Panc1 (cell line): ENCODE data around the gene C1QTNF12. TPM values are rescaled to one million over a fixed set of nuclear protein-coding genes. Genes with fewer than 3 reads are reported as not detected.

Source experiments
- ATAC-seq: fragments of 200-7000 bp; cut with Tn5 transposase; 2 replicates; pipeline ENCODE4 v1.9.1; 2020; ENCODE audit warnings: mild to moderate bottlenecking, moderate library complexity
- BruUV-seq: library from RNA; stranded (reverse); fragments of 400-500 nt; replicated peaks from 2 replicates; lab custom pipeline; 2021; lab: Mats Ljungman, UMichigan
- CTCF ChIA-PET: fragments of 300-600 bp; sonication (Branson Sonifier 250); formaldehyde crosslinking; loops from one replicate; lab custom pipeline; 2022; ENCODE audit warnings: antibody characterized with exemption; lab: Charles Lee
- POLR2A ChIA-PET: fragments of 300-600 bp; sonication (Branson Sonifier 250); formaldehyde crosslinking; loops from one replicate; lab custom pipeline; 2022; ENCODE audit warnings: antibody characterized with exemption; lab: Charles Lee
- DNase-seq: peaks from one replicate; pipeline ENCODE4 v3.0.0-alpha.2; 2010; ENCODE audit warnings: low read depth, low spot score
- H3K27ac ChIP-seq: 2 replicates; pipeline ENCODE4 v1.5.1; 2011; ENCODE audit warnings: mild to moderate bottlenecking, low read length, inconsistent platforms
- H3K27me3 ChIP-seq: fragments of 200-500 bp; sonication (Bioruptor generic); 2 replicates; pipeline ENCODE4 v1.6.0; 2014; ENCODE audit warnings: low read length, inconsistent platforms; ENCODE audit not compliant: control insufficient read depth, insufficient read depth
- H3K36me3 ChIP-seq: fragments of 200-500 bp; sonication (Bioruptor generic); 2 replicates; pipeline ENCODE4 v1.5.1; 2014; ENCODE audit warnings: inconsistent platforms, mild to moderate bottlenecking, low read length, moderate library complexity; ENCODE audit not compliant: control insufficient read depth, insufficient read depth
- H3K4me1 ChIP-seq: 2 replicates; pipeline ENCODE4 v1.5.1; 2011; ENCODE audit warnings: inconsistent platforms, mild to moderate bottlenecking, low read length, moderate library complexity; ENCODE audit not compliant: control insufficient read depth, insufficient read depth
- H3K4me3 ChIP-seq, 2 experiments: 2 replicates each; pipeline ENCODE4 v1.5.1; 2011 to 2012; ENCODE audit warnings: low read depth in 2 of 2, low read length in 2 of 2, mild to moderate bottlenecking in 2 of 2, inconsistent platforms in 1 of 2, moderate library complexity in 1 of 2
- H3K9me3 ChIP-seq: fragments of 200-500 bp; sonication (Bioruptor generic); 2 replicates; pipeline ENCODE4 v1.5.1; 2014; ENCODE audit warnings: low read depth, mild to moderate bottlenecking, inconsistent platforms, low read length, moderate library complexity; ENCODE audit not compliant: control insufficient read depth, insufficient read depth
- CTCF ChIP-seq: fragments of 450-650 bp; IDR thresholded peaks from 2 replicates; pipeline ENCODE4 v1.5.1; 2017; ENCODE audit warnings: mild to moderate bottlenecking
- POLR2AphosphoS5 ChIP-seq: IDR thresholded peaks from 2 replicates; pipeline ENCODE4 v1.6.1; 2012; ENCODE audit warnings: mild to moderate bottlenecking, low read depth, low read length, moderate library complexity
- REST ChIP-seq, 2 experiments: IDR thresholded peaks; 2 replicates each; pipeline ENCODE4 v1.6.1; 2011 to 2012; ENCODE audit warnings: low read depth in 2 of 2, control low read depth in 1 of 2, low read length in 1 of 2, mild to moderate bottlenecking in 1 of 2, moderate library complexity in 1 of 2; ENCODE audit not compliant: insufficient read depth in 1 of 2
- SIN3A ChIP-seq: IDR thresholded peaks from 2 replicates; pipeline ENCODE4 v1.6.1; 2012; ENCODE audit warnings: low read depth, mild to moderate bottlenecking, low read length, moderate library complexity, borderline replicate concordance; ENCODE audit not compliant: insufficient read depth
- TCF7L2 ChIP-seq: IDR thresholded peaks from 2 replicates; pipeline ENCODE4 v1.6.1; 2011; ENCODE audit warnings: mild to moderate bottlenecking, low read depth, low read length, inconsistent platforms
- in situ Hi-C: cut with HindIII; loops from 2 replicates; pipeline ENCODE4 v1.10.0; 2016; ENCODE audit warnings: low sequenced_read_pairs, low pct_unique_long_range_greater_than_20kb
- intact Hi-C: fragments of 100-400 bp; cut with micrococcal nuclease; formaldehyde crosslinking; loops from one replicate; pipeline ENCODE4 v1.10.0; 2022; ENCODE audit not compliant: unreplicated experiment
- total RNA-seq: library from RNA; stranded (reverse); gene quantifications from one replicate; pipeline ENCODE4 v1.2.1, GENCODE V29; 2021; ENCODE audit not compliant: unreplicated experiment

The C1QTNF12 gene
- total RNA-seq, 1 experiment from 2014 or later = 41.4 TPM

- no peaks in the 10 kb centered on the region for H3K9me3 ChIP-seq
- no peak overlapping the region; the same call in 1 of the 2 replicates for H3K27ac ChIP-seq
- peak overlapping the region in 1 of 2 experiments; percentile 3; a peak in 1 of 4 replicates for H3K4me3 ChIP-seq
- intact Hi-C loops (loop anchor here (5.0 kb wide), 1 partner anchor 107 kb away; no protein-coding TSS in a partner anchor), in situ Hi-C loops (no loop called here)
- TF ChIP-seq CTCF (no peak), POLR2AphosphoS5 (no peak), TCF7L2 (no peak), SIN3A (no peak), REST (IDR thresholded peaks at IDR 0.05; ENCODE audit: insufficient read depth in 1 of 2, low read depth in 2 of 2, low read length in 1 of 2) (no peak)
- H3K27me3 ChIP-seq = no peaks in the 10 kb centered on the region
- DNase-seq = no peak
- peaks cover 18% of the 10 kb centered on the region for H3K4me1 ChIP-seq
- no TSS peak for BruUV-seq
- H3K36me3 ChIP-seq = peaks cover 8% of the 10 kb centered on the region; the same call in 1 of the 2 replicates
- CTCF ChIA-PET = no interaction called here
- POLR2A ChIA-PET = interaction anchor here (0.5 kb wide), 1 partner anchor 52 kb away, joined by 4 read pairs; no protein-coding TSS in a partner anchor
- ATAC-seq = no peak
Observed at GRCh38 chr1:1229770-1230169, 16.8 kb downstream of the C1QTNF12 start.

GRCh38 chr1:1228596-1229321, 17.8 kb downstream of the C1QTNF12 start:
- intact Hi-C loops (no loop called here), in situ Hi-C loops (no loop called here)
- ATAC-seq = no peak
- Histone ChIP-seq H3K36me3 (peaks cover 8% of the 10 kb centered on the region; the same call in 1 of the 2 replicates), H3K9me3 (no peaks in the 10 kb centered on the region), H3K4me3 (no peak overlapping the region), H3K27ac (no peak overlapping the region), H3K4me1 (peaks cover 11% of the 10 kb centered on the region), H3K27me3 (no peaks in the 10 kb centered on the region)
- CTCF ChIA-PET = no interaction called here
- DNase-seq = no peak
- POLR2A ChIA-PET = interaction anchor here (0.5 kb wide), 2 partner anchors 51 to 80 kb away, joined by 3 to 4 read pairs; no protein-coding TSS in a partner anchor
- BruUV-seq = no TSS peak
- TF ChIP-seq REST (IDR thresholded peaks at IDR 0.05; ENCODE audit: insufficient read depth in 1 of 2, low read depth in 2 of 2, low read length in 1 of 2) = no peak
- TF ChIP-seq CTCF = no peak
- TF ChIP-seq SIN3A = no peak
- TF ChIP-seq TCF7L2 = no peak
- TF ChIP-seq POLR2AphosphoS5 = no peak
